22Rv1 (cell line): ENCODE results near the gene CSTB.
A peak's percentile ranks its signal among the peaks of the same experiment; 100 is the strongest.

ENCODE experiments used
- H3K27ac ChIP-seq: fragments of 450-650 bp; 2 replicates; pipeline ENCODE4 v1.5.1; 2017
- ZFX ChIP-seq: fragments of 450-650 bp; IDR thresholded peaks from 2 replicates; pipeline ENCODE4 v1.6.1; 2017; ENCODE audit warnings: antibody characterized with exemption, borderline replicate concordance
- TF ChIP-seq, protein P1 (sequence below): fragments of 450-650 bp; IDR thresholded peaks from 2 replicates; pipeline ENCODE4 v1.5.1; 2017; ENCODE audit warnings: mild to moderate bottlenecking

CSTB gene

DNA sequence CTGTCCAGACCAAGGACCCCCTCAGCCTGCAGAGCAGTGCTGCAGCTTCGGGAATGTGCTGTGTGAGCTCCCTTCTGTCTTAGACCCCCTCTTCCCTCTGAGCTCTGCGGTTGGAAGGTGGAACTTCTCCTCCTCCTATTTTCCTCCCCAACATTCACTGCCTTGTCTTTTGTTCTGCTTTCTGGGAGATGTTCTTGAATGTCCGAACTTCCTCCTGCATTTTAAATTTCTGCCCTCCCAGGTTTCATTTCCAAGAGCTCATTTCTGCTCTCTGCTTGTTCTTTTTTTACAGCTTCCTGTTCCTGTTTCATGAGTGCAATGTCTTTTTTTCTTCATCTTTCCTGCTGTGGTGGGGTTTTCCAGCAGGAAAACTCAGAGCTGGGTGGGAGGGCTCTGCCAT is 42.6 kb upstream of the CSTB start:
- TF ChIP-seq, protein P1, sequence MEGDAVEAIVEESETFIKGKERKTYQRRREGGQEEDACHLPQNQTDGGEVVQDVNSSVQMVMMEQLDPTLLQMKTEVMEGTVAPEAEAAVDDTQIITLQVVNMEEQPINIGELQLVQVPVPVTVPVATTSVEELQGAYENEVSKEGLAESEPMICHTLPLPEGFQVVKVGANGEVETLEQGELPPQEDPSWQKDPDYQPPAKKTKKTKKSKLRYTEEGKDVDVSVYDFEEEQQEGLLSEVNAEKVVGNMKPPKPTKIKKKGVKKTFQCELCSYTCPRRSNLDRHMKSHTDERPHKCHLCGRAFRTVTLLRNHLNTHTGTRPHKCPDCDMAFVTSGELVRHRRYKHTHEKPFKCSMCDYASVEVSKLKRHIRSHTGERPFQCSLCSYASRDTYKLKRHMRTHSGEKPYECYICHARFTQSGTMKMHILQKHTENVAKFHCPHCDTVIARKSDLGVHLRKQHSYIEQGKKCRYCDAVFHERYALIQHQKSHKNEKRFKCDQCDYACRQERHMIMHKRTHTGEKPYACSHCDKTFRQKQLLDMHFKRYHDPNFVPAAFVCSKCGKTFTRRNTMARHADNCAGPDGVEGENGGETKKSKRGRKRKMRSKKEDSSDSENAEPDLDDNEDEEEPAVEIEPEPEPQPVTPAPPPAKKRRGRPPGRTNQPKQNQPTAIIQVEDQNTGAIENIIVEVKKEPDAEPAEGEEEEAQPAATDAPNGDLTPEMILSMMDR: no peak
- no peak for TF ChIP-seq ZFX
- no peak overlapping the region for H3K27ac ChIP-seq

GRCh38 chr21:43817157-43818086 is 41.3 kb upstream of the CSTB start:
- TF ChIP-seq, protein P1: no peak
- TF ChIP-seq ZFX: no peak
- no peak overlapping the region for H3K27ac ChIP-seq

GRCh38 chr21:43816611-43817071 is 40.5 kb upstream of the CSTB start:
- TF ChIP-seq, protein P1: no peak; the same call in 1 of the 2 replicates
- no peak for TF ChIP-seq ZFX
- H3K27ac ChIP-seq: no peak overlapping the region

- TF ChIP-seq ZFX: no peak
- TF ChIP-seq, protein P1: no peak
- H3K27ac ChIP-seq: peak overlapping the region; percentile 14; the same call in 1 of the 2 replicates
These were observed 39.9 kb upstream of the CSTB start for GRCh38 chr21:43815991-43816390.

DNA sequence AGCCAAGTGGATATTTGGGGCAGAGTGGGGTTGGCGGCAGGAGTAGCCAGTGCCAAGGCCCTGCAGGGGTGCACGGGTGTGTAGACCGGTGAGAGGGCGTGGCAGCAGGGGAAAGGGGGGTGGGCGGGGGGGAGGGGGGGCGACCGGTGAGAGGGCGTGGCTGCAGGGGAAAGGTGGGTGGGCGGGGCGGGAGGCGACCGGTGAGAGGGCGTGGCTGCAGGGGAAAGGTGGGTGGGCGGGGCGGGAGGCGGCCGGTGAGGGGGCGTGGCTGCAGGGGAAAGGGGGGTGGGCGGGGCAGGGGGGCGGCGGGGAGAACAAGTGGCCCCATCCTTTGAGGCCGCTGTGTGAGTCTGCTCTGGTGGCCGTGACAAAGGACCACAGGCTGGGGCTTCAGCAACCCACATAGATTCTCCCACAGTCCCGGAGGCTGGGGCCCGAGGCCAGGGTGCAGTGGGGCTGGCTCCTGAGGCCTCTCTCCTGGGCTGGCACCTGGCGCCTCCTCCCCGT is 39.1 kb upstream of the CSTB start:
- TF ChIP-seq ZFX: no peak
- TF ChIP-seq, protein P1: no peak
- H3K27ac ChIP-seq: peak overlapping the region; percentile 61

DNA sequence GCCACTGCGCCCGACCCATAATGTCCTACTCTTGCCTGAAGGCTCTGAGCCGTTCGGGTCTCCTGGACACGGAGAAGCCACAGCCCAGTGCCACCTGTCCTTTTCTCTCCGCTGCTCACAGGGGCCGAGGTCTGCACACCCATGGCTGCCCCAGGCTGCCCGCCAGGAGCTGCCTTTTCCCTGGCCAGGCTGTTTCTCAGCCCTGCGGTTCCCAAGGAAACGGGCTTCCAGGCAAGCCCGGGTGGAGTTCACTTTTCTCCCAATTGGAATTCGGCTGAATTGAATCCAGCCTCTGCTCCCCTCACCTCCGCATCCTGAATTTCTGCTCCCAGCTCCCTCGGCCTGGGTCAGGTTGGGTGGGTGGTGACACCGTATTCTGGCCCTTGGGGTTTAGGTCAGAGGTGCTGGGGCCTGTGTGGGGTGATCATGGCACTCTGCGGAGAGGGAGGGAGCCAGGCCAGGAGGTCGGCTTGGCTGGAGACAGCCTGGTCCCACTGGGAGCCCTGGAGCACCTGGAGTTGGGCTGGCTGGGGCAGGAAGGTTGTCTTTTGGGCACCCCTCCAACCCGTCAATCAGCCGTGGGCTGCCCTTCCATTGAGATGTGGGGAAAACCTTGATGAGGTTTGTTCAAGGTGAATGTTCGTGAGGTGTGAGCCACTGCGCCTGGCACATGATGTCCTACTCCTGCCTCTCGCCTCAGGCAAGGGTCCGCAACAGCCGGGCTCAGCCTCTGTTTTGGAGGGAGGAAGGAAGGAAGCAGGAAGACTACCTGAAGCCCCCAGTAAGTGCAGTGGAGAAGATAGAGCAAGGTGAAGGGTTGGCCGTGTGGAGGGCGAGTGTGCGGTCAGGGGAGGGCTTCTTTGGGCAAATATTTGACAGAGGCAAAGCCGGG is 38.4 kb upstream of the CSTB start:
- TF ChIP-seq, protein P1: no peak
- TF ChIP-seq ZFX: no peak
- H3K27ac ChIP-seq: peak overlapping the region; percentile 61
